D341Med (cell line): ENCODE data around the gene EXTL1.

Source experiments
- DNase-seq: peaks from one replicate; pipeline ENCODE4 v3.0.0; 2012; ENCODE audit warnings: low spot score

Gene EXTL1

DNA sequence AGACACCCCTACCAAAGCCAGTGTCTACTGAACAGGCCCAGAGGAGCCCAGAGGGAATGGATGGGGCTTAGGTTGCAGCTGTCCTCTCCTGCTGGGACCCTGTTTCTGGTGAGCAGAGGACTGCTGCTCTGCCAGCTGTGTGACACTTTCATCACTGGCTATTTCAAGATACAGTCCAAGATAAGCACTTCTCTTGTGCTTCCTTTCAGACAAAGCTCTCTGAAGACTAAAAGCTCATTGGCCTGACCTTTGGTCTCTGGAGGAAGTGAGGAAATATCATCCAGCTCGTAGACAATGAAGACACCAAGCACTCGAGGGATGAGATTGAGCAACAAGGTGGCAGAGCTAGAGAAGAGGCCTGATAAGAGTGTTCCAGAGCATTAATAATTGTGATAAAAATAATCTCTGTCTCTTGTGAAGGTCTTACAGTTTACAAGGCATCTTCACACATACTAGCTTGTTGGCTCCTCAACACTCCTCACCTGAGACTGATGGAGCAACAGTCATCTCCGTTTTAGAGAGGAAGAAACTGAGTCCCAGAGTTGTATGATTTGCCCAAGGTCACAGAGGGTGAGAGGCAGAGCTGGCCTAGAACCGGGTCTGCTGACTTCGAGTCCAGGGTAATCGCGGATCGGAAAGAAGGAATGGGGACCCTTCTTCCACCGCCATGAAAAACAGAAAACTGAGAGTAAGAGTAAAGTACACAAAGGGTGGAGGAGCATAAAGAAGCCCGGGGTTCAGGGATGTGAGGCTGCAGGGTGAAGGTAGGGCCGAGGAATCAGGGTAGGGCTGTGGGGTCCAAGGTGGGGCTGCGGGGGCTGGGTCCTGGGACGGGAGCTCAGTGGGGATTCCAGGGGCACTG lies 24.4 kb upstream of the EXTL1 start:
- DNase-seq: peak; percentile 50

DNA sequence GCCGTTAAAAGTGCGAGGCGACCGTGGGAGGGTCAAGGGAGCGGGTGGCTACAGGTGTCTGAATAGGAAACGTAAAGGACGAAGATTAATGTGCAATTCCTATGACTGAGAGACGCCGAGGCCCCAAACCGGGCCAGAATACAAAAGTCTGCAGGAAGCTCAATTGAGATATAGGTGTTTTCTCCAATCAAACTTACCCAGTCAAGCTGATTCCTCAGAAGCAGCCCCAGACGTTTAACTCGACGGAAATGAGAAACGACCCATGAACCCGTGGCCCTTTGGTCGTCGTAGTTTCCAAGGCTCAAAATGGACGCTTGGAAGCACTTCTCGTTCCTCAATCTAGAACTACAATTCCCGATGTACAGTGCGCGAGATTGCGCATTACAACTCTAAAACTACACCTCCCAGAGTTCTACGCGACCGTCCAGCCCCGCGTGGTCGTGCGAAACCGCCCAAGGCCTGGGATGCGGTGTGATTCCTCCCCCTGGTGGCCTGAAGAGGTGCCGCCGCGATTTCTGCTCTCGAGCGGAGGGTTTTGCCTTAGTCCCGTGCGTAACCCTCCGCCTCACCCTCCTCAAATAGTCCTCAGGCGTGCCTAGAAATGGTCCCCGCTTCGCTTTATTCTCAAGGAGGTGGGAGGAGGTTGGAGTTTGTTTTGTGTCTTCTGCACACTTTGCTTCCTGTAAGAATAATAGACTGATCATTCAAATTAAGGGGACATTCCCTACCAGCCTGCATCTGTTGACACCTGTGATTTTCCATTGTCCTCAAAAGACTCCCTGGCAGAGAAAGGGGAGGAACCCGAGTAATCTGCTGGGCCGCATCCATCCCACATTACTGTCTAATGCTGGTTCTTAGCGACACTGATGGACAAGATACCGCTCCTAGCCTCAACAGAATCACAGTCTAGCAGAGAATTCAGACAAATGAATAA lies 23.5 kb upstream of the EXTL1 start, which contains the start of gene PAFAH2:
PAFAH2 (minus strand) TSS at position 236 of the 934 bp plus-strand sequence. CDS start 7,247 bp downstream, outside the sequence.
- peak; percentile 91 for DNase-seq

DNA sequence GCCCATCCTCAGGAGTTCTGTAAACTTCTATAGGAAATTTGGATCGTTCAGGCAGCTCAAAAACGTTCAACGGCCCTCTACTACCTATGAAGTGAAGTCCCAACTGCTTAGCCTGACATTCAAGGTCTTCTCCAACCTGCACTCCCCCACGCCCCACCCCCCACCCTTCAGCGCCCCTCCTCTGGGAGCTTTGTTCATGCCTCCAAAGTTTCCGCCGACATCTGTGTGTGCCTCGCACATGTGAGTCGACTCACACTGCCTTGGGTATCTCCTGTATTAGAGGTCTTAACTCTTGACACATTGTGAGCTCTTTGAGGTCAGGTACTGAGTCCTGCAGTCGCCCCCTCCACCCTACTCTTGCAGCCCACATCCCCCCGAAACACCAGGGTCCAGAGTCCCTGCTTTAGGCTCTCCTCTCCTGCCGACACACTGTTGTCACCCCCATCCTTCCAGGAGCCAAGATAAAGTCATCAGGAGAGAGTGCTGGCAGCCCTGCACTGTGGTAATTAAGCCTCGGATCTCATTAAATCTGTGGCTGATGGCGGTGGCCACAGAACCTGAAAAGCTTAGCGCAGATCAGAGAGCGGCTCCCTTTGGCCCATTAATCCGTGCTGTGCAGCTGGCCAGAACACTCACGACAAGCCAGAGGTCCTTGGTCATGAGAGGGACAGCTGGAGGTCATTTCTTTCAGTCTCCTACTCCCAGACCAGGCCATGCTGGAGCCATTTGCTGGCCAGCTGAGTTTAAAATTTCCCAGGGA lies 22.4 kb upstream of the EXTL1 start:
- DNase-seq: peak; percentile 51

DNA sequence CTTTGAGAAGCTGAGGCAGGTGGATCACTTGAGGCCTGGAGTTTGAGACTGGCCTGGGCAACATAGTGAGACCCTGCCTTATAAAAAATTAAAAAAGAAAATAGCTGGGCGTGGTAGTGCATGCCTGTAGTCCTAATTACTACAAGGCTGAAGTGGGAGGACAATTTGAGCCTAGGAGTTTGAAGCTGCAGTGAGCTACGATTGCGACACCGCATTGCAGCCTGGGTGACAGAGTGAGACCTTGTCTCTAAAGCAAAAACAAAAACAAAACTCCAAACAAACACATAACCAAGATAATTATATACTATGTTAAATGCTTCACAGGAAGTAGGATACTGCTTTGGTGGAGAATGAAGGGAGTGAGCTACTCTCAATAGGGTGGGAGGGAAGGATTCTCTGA lies 18.3 kb upstream of the EXTL1 start:
- DNase-seq: no peak

DNA sequence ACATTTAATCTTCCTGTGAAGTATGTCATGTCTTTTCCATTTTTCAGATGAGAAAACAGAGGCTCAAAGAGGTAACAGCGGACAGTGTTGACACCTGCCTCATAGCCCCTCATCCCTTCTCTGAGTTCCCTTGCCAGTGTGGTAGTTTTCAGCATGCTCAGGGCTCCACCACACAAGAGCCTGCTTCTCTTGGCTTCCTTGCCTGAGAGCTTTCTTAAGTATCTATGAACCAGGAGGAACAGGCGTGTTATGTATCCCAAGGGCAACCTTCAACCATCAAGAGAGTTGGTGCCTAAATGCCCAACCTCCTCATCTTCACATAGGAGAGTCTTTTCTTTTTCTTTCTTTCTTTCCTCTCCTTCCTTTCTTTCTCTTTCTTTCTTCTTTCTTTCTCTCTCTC lies 17.8 kb upstream of the EXTL1 start:
- no peak for DNase-seq

DNA sequence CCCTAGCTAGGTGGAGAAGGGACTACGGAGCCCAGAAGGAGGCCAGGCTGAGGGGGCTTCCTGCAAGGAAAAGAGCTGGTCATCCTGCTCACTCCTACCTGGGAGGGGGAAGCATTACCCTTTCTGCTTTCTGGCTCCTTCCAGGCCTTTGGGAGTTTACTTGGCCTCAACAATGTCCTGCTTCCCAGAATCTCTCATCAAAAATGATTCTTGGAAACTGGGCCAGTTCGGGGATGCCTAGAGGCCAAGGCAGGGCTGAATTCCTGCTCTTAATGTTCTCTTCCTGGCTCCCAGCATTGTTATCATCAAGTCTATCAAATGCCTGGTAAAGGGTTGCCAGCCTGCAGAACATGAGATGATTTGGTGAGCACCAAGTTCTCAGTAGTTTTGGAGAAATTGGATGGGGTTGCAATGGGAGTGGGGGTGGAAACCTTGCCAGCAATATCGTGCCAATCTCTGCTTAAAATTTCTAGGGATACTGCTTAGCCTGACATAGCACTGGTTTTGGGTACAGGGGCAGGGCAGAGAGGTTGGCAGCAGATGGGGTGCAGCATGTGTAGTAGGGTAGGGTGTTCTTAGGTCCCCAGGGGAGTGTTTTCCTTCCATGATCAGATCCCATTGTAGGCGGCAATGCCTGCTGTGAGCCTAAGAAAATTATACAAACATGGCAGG lies 16.0 kb upstream of the EXTL1 start:
- no peak for DNase-seq

DNA sequence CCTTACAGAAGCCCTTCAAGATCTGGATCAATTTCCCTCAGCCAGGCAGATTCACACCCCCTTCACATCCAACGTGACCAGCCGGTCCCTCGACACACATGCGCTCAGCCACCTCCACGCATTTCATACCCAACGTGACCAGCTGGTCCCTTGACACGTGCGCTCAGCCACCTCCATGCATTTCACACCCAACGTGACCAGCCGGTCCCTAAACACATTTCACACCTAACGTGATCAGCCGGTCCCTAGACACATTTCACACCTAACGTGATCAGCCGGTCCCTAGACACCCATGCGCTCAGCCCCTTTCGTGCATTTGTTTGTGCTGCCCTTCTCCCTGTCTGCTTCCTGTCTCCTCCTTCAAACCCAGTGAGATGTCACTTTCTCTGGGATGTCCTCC lies 14.9 kb upstream of the EXTL1 start:
- DNase-seq: no peak

DNA sequence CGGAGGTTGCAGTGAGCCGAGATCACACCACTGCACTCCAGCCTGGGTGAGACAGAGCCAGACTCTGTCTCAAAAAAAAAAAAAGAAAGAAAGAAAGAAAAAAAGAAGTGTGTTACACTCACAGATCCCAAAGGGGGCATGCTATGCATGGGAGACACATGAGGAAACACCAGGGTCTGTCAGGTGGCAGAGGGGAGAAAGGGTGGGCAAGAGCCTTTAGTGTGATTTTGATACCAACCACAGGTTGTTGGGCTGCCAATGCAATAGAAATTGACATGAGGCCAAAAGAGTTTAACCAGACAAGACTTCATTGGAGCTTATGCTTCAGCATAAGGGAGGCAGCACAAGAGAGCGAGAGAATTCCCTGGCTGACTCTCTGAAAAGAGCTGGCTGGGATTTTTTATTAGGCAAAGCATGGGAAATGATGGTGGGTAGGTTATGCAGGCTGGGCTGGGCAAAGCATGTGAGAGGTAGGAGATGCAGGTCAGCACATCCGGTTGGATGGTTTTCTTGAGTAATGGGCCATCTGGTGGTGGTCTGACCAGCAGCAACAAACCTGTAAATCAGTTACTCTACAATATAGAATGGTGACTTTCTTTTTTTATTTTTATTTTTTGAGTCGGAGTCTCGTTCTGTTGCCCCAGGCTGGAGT lies 11.7 kb upstream of the EXTL1 start:
- DNase-seq: no peak

DNA sequence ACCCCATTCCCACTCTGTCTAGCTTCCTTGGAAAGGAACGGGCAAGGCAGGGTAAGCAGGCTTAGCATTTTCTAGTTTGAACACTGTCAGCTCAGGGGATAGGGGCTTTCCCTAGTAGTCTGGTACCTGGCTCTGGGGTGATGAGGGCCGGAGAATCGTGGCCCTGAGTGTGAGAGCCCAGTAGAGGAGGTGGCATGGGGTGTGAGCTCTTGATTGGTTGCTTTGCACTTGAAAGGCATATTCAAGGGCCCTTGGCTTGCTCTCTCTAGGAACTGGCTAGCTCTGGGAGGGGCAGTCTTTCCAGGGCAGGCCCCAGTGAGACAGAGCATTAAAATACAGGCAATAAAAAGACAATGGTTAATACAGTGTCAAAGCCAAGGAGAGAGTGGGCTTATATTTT lies 10.8 kb upstream of the EXTL1 start:
- no peak for DNase-seq

DNA sequence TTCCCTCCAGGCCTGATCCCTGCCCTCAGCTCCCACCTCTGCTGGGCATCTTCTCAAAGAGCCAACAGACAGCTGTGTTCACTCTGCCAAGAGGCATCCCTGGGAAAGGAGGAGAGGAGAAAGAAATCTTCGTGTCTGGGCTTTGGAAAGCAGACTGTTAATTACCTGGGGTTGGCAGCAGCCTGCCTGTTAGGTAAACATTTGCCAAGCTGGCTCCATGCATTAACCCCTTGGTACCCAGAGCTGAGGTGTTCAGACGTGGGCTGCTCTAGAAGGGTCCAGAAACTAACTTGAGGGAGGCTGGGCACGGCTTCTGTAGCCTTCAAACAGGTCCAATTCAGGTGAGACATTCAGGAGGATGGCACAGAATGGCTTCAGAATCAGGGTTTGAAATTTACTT lies 8.7 kb upstream of the EXTL1 start:
- DNase-seq: no peak

DNA sequence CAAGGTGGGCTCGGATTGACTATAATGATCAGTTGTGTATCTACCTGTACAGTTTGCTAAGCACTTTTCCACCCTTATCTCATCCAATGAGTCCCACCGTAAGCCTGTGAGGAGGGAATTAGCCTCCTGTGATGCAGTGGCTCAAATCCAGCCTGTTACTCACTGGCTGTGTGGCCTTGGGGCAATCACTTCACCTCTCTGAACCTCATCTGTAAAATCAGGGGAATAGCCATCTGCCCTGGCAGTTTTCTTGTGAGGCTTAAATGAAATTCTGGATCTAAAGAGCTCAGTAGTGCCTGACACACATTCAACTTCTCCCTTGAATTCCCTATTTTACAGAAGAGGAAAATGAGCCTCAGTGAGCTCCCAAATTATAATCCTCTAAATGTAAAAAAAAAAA lies 7.4 kb upstream of the EXTL1 start:
- DNase-seq: no peak

DNA sequence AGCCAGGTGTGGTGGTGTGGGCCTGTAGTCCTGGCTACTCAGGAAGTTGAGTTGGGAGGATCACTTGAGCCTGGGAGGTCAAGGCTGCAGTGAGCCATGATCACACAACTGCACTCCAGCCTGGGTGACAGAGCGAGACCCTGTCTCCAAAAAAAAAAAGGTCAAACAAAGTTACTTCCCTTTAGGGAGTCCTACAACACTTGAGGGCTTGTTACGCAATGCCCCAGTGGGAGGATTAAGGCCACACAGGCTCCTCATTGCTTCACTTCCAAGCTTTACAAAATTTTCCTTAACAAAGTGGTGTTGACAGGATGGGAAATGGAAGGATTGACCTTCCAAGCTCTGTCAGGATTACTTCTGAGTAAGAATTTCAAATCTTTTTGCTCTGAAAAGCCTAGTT lies 6.2 kb upstream of the EXTL1 start:
- DNase-seq: no peak

DNA sequence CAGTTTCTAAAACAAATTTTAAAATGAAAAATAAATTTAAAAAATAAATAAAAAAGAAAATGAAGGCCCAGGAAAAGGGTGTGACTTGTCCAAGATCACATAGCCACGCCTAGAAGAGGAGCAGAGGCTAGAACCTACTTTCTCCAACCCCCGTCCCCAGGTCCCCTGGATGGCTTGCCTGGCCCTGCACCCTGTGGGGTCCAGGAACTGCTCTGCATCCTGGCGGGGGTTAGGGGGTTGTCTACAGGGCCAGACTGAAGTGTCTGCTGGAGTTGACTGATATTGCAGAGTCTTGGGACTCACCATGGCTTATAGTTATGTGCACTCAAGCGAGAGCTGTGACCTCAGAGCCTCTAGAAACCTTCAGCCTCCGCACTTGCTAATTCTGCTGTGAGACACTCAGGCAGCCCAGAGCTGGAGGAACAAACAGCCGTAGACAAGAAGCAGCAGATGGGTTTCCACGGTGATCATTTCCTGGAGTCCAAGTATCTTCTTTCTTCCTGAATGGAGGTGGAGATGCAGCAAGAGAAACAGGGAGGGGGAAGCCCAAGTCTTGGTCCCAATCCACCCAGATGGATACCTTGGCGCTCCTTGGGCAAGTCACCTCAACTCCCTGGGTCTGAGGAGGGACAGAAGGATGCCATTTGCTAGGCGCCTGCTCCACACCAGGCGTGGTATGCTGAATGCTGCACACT lies 5.2 kb upstream of the EXTL1 start:
- DNase-seq: no peak

DNA sequence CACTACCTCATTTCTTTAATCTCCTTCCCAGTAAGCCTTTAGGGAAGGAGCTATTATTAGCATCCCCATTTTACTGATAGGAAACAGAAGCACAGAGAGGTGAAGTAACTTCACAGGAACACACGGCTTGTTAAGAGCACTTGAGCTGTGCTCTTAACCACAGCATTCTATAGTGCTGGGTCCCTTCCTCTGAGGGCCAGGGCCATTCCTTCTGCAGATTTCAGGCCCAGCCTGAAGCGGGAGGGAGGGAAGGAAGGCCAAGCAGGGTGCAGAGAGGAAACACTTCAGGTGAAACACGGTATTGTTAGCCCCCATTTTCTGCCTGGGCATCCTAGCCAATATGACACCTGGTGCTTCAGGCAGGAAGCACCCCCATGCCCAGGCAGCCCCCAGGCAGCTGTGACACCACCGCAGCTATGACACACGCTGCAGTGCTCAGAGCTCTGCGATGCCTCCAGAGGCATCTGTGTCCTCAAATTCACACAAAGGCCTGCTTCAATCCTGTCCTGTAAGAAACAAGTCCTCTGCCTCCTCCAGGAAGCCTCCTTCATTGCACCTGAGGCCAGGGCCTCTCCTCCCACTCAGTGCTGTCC lies 4.5 kb upstream of the EXTL1 start:
- DNase-seq: no peak

DNA sequence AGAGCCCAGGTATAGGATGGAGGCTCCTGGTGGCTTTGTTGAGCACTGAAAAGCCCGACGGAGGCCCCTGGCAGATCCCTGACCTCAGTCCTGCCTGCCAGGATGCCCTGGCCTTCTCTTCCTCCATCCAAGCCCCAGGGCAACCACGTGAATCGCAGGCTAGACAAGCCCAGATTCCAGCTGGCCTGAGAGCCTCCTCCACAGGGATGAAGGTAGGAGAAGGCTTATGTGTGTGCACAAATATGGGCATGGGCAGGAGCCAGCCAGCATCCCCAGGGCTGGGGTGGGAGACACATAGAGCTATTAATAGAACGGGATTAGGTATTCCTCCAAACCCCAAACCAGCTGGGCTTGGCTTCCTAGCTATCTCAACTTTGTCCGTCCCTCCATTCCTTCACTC lies 4.0 kb upstream of the EXTL1 start:
- DNase-seq: no peak

DNA sequence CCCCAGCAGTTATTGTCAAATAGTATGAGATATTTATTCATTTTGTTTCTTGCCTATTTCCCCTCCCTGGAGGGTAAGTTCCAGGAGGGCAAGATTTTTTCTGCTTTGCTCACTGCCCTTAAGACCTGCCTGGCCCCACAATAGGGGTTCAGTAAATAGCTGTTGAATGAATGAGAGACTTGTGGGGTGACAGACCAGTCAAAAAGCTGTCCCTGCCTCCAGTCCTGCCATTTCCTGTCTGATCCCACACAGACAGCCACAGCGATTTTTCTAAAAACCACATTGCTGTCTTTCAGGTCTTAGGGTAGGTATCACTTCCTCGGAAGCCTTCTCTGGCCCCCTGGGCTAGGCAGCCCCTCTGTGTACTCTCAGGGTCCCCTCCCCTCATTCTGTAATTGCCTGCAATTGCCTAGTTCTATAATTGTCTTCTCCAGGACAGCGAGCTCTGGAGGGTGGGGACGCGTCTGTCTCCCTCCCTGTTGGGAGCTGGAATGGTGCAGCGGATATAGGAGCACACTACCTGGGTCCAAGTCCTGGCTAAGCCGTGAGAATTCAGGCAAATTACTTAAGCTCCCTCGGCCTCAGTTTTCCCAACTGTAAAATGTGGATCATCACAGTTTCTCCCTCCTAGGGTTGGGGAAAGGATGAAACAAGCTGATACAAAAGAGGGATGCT lies 1.8 kb upstream of the EXTL1 start:
- DNase-seq: no peak

DNA sequence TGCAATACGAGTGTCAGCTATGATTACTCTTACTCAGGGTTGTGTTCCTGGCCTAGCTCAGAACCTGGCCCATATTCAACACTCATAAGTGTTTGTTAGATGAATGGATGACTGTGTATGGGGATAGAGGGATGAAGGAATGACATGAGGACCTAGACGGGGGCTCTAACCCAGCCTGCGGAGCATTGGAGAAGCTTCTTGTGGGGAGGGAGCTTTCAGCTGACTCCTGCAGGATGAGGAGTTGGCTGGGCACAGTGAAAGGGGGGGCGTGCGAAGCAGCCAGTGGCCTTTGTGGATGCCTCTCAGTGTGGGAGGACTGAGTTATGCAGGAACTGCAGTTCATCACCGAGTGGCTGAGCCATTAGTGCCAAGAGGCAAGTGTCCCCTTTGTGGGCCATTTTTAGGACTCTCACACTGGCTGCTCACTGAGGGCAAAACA lies 1.2 kb upstream of the EXTL1 start:
- no peak for DNase-seq

DNA sequence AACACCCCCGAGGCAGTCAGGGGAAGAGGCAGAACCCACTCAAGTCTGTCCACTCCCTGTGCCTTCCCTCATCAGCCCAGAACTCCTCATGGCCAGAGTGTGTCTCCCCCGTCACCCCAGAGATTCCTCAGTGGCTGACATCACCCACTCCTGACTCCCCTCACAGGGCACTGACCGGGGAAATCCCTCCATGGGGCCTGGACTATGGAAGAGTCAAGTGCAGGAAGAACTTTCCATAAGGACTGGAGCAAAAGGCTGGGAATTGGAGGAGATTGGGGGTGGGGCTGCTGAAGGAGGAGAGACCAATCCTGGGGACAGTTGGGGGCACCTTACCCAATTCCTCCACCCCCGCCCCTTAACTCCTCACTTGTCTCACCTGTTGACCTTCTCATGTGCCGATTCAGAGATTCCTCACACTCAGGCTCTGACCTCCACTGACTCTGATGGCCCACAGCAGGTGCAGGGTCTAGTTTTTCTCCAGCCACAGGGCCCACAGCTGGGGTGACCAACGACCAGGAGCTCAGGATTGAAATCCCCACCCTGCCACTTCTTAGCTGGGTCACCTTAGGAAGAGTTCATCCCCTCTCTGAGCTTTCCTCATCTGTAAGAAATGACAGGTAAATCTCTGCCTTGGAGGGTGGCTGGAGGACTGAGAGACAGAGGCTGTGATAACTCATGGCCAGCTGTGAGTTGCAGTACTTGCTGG lies 481 bp upstream of the EXTL1 start:
- no peak for DNase-seq

DNA sequence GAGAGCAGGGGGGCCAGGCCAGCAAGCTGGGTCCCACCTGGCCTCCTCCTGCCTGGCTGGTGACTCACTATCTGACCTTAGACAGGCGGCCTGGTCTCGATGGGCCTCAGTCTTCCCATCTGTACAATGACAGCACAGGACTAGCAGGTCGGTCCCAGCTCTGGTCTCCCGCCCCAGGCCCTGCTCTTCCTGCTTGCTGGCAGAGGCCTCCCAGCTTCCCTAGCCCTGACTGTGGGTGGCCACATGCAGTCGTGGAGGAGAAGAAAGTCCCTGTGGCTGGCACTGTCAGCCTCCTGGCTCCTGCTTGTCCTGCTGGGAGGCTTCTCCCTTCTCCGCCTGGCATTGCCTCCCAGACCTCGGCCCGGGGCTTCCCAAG lies 817 bp downstream of the EXTL1 start:
- no peak for DNase-seq
